A673 (cell line): ENCODE results near the gene OSBPL6.

Experiments used
- CTCF ChIP-seq: fragments of 300-800, 200-600 bp; sonication (generic); conservative IDR thresholded peaks from 2 replicates; pipeline ENCODE4 v1.5.1; 2017; ENCODE audit warnings: low read depth, mild to moderate bottlenecking, antibody characterized with exemption, low read length, moderate library complexity, mixed read lengths
- EZH2 ChIP-seq: fragments of 200-600 bp; sonication (generic); IDR thresholded peaks from 2 replicates; pipeline ENCODE4 v1.6.1; 2017; ENCODE audit warnings: borderline replicate concordance, low read depth, mild to moderate bottlenecking, mixed read lengths, antibody characterized with exemption, low read length; ENCODE audit not compliant: poor library complexity, severe bottlenecking

- TF ChIP-seq CTCF (no peak), EZH2 (no peak)
Measured at GRCh38 chr2:178450774-178451525, 256.6 kb downstream of the OSBPL6 start, which contains the start of the genes PJVK and PRKRA.
